ENCODE measurements around the gene GIT2.

DNA sequence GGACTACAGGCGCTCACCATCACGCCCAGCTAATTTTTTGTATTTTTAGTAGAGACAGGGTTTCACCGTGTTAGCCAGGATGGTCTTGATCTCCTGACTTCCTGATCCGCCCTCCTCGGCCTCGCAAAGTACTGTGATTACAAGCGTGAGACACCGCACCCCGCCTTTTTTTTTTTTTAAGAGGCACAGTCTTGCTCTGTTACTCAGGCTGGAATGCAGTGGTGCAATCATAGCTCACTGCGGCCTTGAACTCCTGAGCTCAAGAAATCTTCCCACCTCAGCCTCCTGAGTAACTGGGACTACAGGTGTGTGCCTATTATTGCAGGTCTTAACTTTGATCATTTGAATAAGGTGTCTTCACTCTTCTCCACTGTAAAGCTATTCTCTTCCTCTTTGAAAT, 110.6 kb downstream of the GIT2 start:
- TF ChIP-seq POLR2AphosphoS5 (IDR thresholded peaks at IDR 0.05; ENCODE audit: low read depth, low read length) (no peak), RXRA (IDR thresholded peaks at IDR 0.05; ENCODE audit: insufficient read depth, low read depth, low read length) (no peak)
- TF ChIP-seq, protein P1, sequence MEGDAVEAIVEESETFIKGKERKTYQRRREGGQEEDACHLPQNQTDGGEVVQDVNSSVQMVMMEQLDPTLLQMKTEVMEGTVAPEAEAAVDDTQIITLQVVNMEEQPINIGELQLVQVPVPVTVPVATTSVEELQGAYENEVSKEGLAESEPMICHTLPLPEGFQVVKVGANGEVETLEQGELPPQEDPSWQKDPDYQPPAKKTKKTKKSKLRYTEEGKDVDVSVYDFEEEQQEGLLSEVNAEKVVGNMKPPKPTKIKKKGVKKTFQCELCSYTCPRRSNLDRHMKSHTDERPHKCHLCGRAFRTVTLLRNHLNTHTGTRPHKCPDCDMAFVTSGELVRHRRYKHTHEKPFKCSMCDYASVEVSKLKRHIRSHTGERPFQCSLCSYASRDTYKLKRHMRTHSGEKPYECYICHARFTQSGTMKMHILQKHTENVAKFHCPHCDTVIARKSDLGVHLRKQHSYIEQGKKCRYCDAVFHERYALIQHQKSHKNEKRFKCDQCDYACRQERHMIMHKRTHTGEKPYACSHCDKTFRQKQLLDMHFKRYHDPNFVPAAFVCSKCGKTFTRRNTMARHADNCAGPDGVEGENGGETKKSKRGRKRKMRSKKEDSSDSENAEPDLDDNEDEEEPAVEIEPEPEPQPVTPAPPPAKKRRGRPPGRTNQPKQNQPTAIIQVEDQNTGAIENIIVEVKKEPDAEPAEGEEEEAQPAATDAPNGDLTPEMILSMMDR (IDR thresholded peaks at IDR 0.05; ENCODE audit: control extremely low read depth in 1 of 3, insufficient read depth in 1 of 3, low read depth in 1 of 3, low read length in 3 of 3) = no peak
